Measurements from ENCODE around the gene PRKD1.

- TF ChIP-seq CTCF (IDR thresholded peaks at IDR 0.05; ENCODE audit: low read length) = no peak
- no peak for TF ChIP-seq EZH2 (IDR thresholded peaks at IDR 0.05; ENCODE audit: borderline replicate concordance, low read length)
These were observed 282.5 kb downstream of the PRKD1 start for GRCh38 chr14:29645117-29645516.
